GM12864 (cell line): ENCODE results near the gene HTR2C.

Experiments
- DNase-seq: peaks from one replicate; pipeline ENCODE4 v3.0.0-alpha.2; 2011; ENCODE audit warnings: low read depth
- H3K4me3 ChIP-seq: 2 replicates; pipeline ENCODE4 v1.5.1; 2011; ENCODE audit warnings: mild to moderate bottlenecking, low read depth, low read length, control low read depth
- CTCF ChIP-seq: IDR thresholded peaks from 2 replicates; pipeline ENCODE4 v1.5.1; 2011; ENCODE audit warnings: low read depth, mild to moderate bottlenecking, moderate library complexity, low read length, control low read depth, inconsistent platforms; ENCODE audit errors: missing control alignments

The HTR2C gene

GRCh38 chrX:114797494-114797893 lies 213.6 kb downstream of the HTR2C start:
- DNase-seq, result no peak
- no peak overlapping the region for H3K4me3 ChIP-seq
- TF ChIP-seq CTCF, result no peak

DNA sequence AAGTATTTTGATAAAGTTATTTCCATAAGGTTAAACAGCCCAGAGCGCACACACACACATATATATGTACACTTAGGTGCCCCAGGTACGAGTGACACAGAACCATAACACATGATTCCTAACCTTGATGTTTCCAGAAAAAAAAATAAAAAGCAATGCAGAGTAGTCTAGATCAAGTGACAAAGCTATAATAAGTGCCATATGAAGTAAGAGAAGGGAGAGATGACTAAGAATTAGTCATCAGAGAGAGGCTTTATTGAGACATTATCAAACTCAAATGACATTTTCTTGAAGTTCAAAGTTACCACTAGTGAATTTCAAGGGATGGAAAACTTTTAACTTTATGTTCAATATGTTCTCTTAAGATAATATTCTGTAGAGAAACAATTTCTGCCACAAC lies 215.0 kb downstream of the HTR2C start:
- no peak for DNase-seq
- no peak overlapping the region for H3K4me3 ChIP-seq
- no peak for TF ChIP-seq CTCF

DNA sequence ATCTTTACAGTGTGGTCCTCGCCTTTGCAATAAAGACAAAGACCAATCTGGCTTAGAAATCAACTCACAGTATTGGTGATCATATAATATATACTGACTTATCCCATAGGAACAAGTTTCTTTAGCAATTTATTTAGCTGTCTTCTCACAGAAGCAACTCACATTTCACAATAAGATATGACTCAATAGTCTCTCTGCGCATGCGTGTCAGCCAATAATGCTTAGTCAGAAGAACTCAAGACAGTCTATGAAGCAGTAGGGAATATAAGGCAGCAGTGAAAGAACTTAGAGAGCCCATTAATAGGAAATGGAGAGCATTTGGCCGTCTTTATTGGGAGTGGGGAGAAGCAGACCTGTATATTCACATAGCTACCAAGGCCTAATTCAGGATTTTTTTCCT lies 216.8 kb downstream of the HTR2C start:
- H3K4me3 ChIP-seq, result no peak overlapping the region
- TF ChIP-seq CTCF, result no peak
- no peak for DNase-seq

DNA sequence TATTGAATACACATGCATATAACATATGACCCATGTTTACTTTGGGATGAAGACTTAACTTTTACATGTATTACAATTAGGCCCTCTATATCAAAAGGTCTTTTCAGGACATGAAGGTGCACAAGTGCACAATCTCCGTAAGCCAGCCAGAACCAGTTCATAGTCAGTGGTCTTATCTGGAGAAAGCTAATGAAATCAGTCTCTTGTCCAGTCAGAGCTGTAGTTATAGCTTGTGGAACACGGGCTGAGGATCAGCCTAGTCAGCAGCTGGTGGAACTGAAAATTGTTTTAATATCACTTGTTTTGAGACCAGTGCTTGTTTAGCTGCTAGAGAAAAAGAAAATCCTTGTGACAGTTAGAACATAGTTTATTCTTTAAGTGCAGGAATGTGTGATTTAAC lies 235.6 kb downstream of the HTR2C start:
- no peak for DNase-seq
- H3K4me3 ChIP-seq, result no peak overlapping the region
- no peak for TF ChIP-seq CTCF

- no peak for DNase-seq
- H3K4me3 ChIP-seq, result no peak overlapping the region
- no peak for TF ChIP-seq CTCF
These were observed 257.2 kb downstream of the HTR2C start for GRCh38 chrX:114841051-114841450.

DNA sequence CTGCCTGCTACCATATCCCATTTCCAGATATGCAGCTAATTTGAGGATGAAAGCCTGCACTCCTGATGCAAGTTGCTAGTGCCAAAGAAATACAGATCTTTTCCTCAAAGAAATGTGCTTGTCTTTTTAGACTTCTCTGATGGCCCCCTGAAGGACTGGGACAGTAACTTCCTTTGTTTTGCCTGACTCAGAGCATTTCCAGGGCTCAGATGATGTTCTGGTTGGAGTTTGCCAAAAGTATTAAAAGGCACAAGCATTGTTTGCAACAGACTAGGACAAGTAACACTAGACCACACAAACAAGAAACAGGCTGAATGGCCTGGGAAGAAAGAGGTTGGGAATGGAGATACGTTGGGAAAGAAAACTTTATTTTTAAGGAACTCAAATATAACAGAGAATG lies 258.3 kb downstream of the HTR2C start:
- H3K4me3 ChIP-seq, result no peak overlapping the region
- no peak for TF ChIP-seq CTCF
- no peak for DNase-seq

DNA sequence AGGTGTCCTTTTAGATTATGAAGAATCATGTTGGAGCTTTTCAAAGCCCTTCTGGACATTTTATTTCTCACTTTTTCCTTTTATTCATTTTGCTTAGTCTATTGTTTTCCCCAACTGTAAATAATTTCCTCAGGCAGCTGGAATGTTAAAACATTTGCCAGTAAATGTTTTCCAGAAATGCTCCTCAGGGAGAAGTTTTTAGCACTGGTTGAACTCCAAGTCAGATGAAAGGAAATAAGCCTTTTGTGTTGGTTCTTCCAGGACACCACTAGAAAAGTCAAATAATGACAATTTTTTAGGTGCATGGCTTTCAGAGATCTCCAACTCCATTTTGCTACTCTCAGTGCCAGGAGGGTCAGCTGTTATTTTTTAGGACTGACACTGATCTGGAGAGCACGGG lies 305.6 kb downstream of the HTR2C start:
- no peak overlapping the region for H3K4me3 ChIP-seq
- DNase-seq, result no peak
- no peak for TF ChIP-seq CTCF
